ENCODE data around the gene OCA2.

- TF ChIP-seq, protein P1, sequence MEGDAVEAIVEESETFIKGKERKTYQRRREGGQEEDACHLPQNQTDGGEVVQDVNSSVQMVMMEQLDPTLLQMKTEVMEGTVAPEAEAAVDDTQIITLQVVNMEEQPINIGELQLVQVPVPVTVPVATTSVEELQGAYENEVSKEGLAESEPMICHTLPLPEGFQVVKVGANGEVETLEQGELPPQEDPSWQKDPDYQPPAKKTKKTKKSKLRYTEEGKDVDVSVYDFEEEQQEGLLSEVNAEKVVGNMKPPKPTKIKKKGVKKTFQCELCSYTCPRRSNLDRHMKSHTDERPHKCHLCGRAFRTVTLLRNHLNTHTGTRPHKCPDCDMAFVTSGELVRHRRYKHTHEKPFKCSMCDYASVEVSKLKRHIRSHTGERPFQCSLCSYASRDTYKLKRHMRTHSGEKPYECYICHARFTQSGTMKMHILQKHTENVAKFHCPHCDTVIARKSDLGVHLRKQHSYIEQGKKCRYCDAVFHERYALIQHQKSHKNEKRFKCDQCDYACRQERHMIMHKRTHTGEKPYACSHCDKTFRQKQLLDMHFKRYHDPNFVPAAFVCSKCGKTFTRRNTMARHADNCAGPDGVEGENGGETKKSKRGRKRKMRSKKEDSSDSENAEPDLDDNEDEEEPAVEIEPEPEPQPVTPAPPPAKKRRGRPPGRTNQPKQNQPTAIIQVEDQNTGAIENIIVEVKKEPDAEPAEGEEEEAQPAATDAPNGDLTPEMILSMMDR (IDR thresholded peaks at IDR 0.05; ENCODE audit: insufficient read depth, low read length, poor library complexity, severe bottlenecking): no peak
- TF ChIP-seq EZH2phosphoT487 (conservative IDR thresholded peaks at IDR 0.05; ENCODE audit: low read length): no peak
Measured at GRCh38 chr15:28037969-28038590, 61.0 kb downstream of the OCA2 start.
